C4-2B (cell line): ENCODE data around the gene ADAM22.
A peak's percentile ranks its signal among the peaks of the same experiment; 100 is the strongest.

Experiments used
- H3K27ac ChIP-seq: fragments of 450-650 bp; 2 replicates; pipeline ENCODE4 v1.5.1; 2017
- ZFX ChIP-seq: fragments of 450-650 bp; IDR thresholded peaks from 2 replicates; pipeline ENCODE4 v1.6.1; 2017
- TF ChIP-seq, protein P1 (sequence below): fragments of 450-650 bp; conservative IDR thresholded peaks from 2 replicates; pipeline ENCODE4 v1.5.1; 2017; ENCODE audit warnings: mild to moderate bottlenecking

Gene ADAM22

GRCh38 chr7:88219781-88220747 lies 286.0 kb downstream of the ADAM22 start, which contains the start of gene SRI:
SRI (minus strand) TSS chr7:88220038; CDS start chr7:88220026, 12 bp downstream.
- TF ChIP-seq, protein P1, sequence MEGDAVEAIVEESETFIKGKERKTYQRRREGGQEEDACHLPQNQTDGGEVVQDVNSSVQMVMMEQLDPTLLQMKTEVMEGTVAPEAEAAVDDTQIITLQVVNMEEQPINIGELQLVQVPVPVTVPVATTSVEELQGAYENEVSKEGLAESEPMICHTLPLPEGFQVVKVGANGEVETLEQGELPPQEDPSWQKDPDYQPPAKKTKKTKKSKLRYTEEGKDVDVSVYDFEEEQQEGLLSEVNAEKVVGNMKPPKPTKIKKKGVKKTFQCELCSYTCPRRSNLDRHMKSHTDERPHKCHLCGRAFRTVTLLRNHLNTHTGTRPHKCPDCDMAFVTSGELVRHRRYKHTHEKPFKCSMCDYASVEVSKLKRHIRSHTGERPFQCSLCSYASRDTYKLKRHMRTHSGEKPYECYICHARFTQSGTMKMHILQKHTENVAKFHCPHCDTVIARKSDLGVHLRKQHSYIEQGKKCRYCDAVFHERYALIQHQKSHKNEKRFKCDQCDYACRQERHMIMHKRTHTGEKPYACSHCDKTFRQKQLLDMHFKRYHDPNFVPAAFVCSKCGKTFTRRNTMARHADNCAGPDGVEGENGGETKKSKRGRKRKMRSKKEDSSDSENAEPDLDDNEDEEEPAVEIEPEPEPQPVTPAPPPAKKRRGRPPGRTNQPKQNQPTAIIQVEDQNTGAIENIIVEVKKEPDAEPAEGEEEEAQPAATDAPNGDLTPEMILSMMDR = peak; percentile 94
- peak; percentile 93 for TF ChIP-seq ZFX
- H3K27ac ChIP-seq = peak within 1 kb of the TSS; percentile 65

GRCh38 chr7:88223265-88223664 lies 289.2 kb downstream of the ADAM22 start:
- TF ChIP-seq, protein P1 = no peak
- no peak for TF ChIP-seq ZFX
- no peak overlapping the region for H3K27ac ChIP-seq

DNA sequence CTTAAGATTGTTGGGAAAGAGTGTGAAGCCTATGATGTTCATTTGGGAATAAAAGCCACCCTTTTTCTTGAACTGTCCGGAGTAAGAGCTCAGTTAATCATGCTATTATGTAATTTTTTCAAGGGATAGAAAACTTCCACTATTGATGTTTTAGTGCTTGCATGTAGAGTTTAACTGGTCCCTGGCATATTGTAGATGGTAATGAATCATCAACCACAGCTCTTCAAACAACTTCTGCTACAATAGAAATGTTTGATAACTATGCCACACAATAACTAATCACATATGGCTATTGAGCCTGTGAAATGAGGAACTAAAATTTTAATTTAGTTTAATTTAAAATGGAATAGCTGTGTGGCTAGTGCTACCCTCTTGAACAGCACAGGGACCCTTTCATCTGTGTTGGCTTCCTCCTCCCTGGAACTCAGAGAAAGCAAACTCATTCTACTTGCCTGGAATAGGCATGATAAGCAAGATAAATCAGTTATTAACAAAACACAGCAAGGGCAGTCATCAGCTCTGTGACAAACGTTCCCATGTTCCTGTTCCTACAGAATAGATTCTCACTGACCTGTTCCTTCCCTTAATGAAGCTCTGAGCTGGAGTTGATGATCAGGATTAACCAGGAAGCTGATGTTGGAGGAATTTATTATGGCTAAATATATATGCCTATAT lies 290.7 kb downstream of the ADAM22 start:
- no peak overlapping the region for H3K27ac ChIP-seq
- no peak for TF ChIP-seq ZFX
- TF ChIP-seq, protein P1 = no peak

- H3K27ac ChIP-seq = no peak overlapping the region
- TF ChIP-seq, protein P1 = no peak
- TF ChIP-seq ZFX = no peak
These were observed 292.1 kb downstream of the ADAM22 start for GRCh38 chr7:88226201-88226600.

DNA sequence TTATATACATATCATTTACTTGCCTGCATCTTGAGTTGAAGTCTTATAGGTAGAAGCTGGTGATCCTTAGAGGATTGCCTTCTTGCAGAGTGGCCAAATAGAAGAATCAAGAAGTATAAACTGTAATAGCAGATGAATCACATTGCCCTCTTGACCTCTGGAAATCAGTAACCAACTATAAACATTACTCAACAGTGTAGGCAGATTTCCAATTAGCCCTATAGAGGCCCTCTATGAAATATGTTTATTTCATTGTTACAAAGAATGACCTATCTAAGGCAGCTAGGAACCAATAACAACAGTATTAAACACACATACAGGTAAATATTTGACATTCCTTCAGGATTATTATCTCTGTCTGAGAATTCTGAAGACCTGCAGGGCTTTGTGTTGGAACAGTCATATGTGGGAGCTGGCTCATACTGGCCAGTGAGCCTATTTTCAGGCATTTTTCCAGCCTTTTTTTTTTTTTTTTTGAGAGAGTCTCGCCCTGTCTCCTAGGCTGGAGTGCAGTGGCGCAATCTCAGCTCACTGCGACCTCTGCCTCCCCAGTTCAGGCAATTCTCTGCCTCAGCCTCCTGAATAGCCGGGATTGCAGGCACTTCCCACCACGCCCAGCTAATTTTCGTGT lies 292.9 kb downstream of the ADAM22 start:
- TF ChIP-seq, protein P1 = no peak
- no peak for TF ChIP-seq ZFX
- peak overlapping the region; percentile 22 for H3K27ac ChIP-seq

- TF ChIP-seq, protein P1 = no peak
- TF ChIP-seq ZFX = no peak
- no peak overlapping the region for H3K27ac ChIP-seq
These were observed 295.4 kb downstream of the ADAM22 start for GRCh38 chr7:88229302-88229995.
